ENCODE data around the gene PARM1.

Gene PARM1

GRCh38 chr4:74896595-74896994, 36.3 kb upstream of the PARM1 start:
- no peak overlapping the region for H3K4me3 ChIP-seq (ENCODE audit: low read depth, low read length)
- TF ChIP-seq CTCF (IDR thresholded peaks at IDR 0.05; ENCODE audit: low read depth, low read length) = no peak
- DNase-seq (ENCODE audit: low read depth, low spot score) = no peak
- in situ Hi-C loops (cut with HindIII; ENCODE audit: low sequenced_read_pairs) = no loop called here

GRCh38 chr4:74897386-74897785, 35.5 kb upstream of the PARM1 start:
- no peak overlapping the region for H3K4me3 ChIP-seq (ENCODE audit: low read depth, low read length)
- DNase-seq (ENCODE audit: low read depth, low spot score) = no peak
- in situ Hi-C loops (cut with HindIII; ENCODE audit: low sequenced_read_pairs) = no loop called here
- TF ChIP-seq CTCF (IDR thresholded peaks at IDR 0.05; ENCODE audit: low read depth, low read length) = no peak

GRCh38 chr4:74900862-74901261, 32.1 kb upstream of the PARM1 start:
- in situ Hi-C loops (cut with HindIII; ENCODE audit: low sequenced_read_pairs) = no loop called here
- H3K4me3 ChIP-seq (ENCODE audit: low read depth, low read length) = no peak overlapping the region
- DNase-seq (ENCODE audit: low read depth, low spot score) = no peak
- TF ChIP-seq CTCF (IDR thresholded peaks at IDR 0.05; ENCODE audit: low read depth, low read length) = no peak

GRCh38 chr4:74904509-74905065, 28.3 kb upstream of the PARM1 start:
- no peak for TF ChIP-seq CTCF (IDR thresholded peaks at IDR 0.05; ENCODE audit: low read depth, low read length)
- in situ Hi-C loops (cut with HindIII; ENCODE audit: low sequenced_read_pairs) = no loop called here
- no peak for DNase-seq (ENCODE audit: low read depth, low spot score)
- no peak overlapping the region for H3K4me3 ChIP-seq (ENCODE audit: low read depth, low read length)

GRCh38 chr4:74906771-74907170, 26.1 kb upstream of the PARM1 start:
- no peak for TF ChIP-seq CTCF (IDR thresholded peaks at IDR 0.05; ENCODE audit: low read depth, low read length)
- in situ Hi-C loops (cut with HindIII; ENCODE audit: low sequenced_read_pairs) = no loop called here
- no peak for DNase-seq (ENCODE audit: low read depth, low spot score)
- H3K4me3 ChIP-seq (ENCODE audit: low read depth, low read length) = no peak overlapping the region

- DNase-seq (ENCODE audit: low read depth, low spot score) = no peak
- TF ChIP-seq CTCF (IDR thresholded peaks at IDR 0.05; ENCODE audit: low read depth, low read length) = no peak
- H3K4me3 ChIP-seq (ENCODE audit: low read depth, low read length) = no peak overlapping the region
- in situ Hi-C loops (cut with HindIII; ENCODE audit: low sequenced_read_pairs) = no loop called here
These were observed 13.1 kb upstream of the PARM1 start for GRCh38 chr4:74919783-74920182.

GRCh38 chr4:74920704-74921103, 12.2 kb upstream of the PARM1 start:
- no peak overlapping the region for H3K4me3 ChIP-seq (ENCODE audit: low read depth, low read length)
- in situ Hi-C loops (cut with HindIII; ENCODE audit: low sequenced_read_pairs) = no loop called here
- DNase-seq (ENCODE audit: low read depth, low spot score) = no peak
- no peak for TF ChIP-seq CTCF (IDR thresholded peaks at IDR 0.05; ENCODE audit: low read depth, low read length)

Measured in astrocyte of the spinal cord (primary cell).